HG02623 (cell line): ENCODE data around the gene CARM1.

ENCODE experiments used
- ATAC-seq: cut with Tn5 transposase; IDR thresholded peaks from one replicate; pipeline ENCODE4 v1.9.1; 2021; ENCODE audit warnings: moderate library complexity; ENCODE audit not compliant: unreplicated experiment

Gene CARM1

DNA sequence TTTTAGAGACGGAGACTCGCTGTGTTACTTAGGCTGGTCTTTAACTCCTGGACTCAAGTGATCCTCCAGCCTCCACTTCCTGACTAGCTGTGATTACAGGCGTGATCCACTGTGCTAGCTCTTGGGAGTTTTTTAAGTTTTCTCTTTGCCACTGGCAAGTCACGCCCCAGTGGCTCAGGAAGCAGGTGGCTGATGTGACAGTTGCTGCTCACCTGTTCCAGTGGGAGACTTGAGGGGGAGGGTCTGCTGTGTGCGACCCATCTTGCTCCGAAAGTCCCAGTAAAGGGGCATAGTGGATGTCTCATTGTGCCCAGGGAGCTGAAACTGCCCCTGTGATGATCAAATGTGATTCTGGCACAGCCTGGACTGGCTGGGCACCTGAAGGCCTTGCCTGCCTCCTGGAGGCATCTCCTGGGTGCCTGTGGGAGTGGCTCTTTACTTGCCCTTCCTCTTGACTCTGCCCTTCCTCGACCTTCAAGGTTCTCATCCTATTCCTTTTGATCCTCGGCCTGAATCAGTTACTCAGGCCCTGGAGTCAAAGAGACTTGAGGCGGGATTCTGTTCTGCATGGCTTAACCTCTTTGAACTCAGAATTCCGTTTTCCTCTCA is 97.3 kb downstream of the CARM1 start:
- ATAC-seq: no peak

DNA sequence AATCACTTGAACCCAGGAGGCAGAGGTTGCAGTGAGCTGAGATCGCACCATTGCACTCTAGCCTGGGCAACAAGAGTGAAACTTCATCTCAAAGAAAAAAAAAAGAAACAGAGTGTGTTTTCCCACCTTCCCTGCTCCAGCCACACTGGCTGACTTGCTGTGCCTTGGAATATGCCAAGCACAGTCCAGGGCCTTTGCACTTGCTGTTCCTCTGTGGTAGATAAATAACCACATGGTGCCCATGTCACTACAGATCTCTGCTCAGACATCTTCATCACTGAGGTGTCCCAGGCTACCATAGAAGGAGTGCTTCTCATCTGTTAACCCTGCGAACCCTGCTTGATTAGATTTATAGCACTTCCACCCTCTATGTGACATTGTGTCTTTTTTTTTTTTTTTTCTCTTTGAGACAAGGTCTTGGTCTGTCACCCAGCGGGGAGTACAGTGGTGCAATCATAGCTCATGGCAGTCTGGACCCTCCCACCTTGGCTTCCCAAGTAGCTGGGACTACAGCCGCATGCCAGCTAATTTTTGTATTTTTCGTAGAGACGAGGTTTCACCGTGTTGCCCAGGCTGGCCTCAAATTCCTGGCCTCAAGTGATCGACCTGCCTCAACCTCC is 99.9 kb downstream of the CARM1 start:
- ATAC-seq: no peak
